HG02763 (cell line): ENCODE results near the gene WWP2.
A peak's percentile ranks its signal among the peaks of the same experiment; 100 is the strongest.
"Not testable (repeated sequence)": the region's sequence is repeated elsewhere in the genome, so short reads cannot be mapped to it uniquely, and the experiment has no call there.

ENCODE experiments used
- ATAC-seq: cut with Tn5 transposase; IDR thresholded peaks from one replicate; pipeline ENCODE4 v1.9.1; 2021; ENCODE audit warnings: mild to moderate bottlenecking, moderate library complexity; ENCODE audit not compliant: unreplicated experiment

WWP2 gene

DNA sequence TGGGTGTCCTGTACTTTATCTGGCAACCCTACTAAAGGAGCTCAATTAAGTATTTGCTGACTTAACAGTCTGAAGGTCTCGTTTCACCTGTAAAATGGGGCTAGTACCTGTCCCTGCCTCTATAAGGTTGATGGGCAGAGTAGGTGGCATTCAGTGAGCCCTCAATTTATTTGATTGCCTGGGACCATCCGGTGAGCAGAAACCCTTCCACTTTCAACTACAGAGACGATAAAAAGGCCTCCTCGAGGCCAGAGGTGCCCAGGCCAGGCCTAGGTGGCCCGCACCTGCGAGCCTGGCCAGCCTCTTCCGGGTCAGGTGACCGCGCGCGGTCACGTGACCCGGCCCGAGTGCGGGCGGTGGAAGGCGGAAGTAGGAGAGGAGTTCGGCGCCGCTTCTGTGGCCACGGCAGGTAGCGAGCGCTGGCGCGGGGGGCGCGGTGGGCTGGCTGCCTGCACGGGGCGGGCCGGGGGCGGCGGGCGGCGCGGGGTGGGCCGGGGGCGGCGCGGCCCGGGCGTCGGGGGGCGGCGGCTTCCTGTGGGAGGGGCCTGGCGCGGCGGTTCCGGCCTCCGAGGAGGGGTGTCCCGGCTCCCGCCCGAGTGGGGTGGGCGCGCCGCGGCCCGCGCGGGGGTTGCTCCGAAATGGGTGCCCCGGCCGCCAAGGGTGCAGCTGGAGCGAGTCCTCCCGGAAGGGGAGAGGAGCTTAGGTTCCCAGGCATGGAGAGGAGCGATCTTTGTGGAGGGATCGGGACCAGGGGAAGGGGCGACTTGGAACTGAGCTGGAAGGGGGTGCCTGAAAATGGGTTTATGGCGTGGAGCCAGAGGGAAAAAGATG, at the start of gene WWP2:
Gene WWP2, plus strand, starts transcription at position 350 of the 831 bp plus-strand sequence. CDS start 24,679 bp downstream, outside the sequence.
- ATAC-seq, result peak; percentile 83

DNA sequence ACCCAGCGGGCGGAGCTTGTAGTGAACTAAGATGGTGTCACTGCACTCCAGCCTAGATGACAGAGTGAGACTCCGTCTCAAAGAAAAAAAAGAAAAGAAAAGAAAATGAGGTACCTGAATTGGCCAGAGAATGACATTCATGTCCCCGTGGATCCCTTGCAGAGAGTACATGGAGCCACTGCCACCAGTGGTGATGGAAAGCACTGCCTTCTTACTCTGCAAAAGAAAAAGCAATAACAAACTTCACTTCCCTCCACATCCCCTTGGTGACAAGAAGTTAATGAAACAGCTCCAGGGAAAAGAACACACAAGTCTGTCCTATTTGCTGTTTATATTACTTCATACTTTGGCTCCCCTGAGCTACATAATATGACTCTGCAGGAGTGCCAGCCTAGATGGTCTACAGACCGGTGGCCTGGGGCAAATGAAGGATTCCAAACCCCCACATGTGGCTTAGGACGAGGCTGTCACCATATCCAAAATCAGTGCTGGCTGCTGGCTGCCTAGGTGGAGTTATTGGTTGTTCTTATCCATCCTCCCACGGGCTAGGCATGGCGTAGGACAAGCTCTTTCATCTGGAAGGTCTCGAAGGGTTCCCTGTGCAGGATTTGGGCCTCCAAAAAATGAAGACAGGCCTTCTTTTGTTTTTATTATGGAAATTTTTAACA, 49.1 kb upstream of the WWP2 start:
- no peak for ATAC-seq

DNA sequence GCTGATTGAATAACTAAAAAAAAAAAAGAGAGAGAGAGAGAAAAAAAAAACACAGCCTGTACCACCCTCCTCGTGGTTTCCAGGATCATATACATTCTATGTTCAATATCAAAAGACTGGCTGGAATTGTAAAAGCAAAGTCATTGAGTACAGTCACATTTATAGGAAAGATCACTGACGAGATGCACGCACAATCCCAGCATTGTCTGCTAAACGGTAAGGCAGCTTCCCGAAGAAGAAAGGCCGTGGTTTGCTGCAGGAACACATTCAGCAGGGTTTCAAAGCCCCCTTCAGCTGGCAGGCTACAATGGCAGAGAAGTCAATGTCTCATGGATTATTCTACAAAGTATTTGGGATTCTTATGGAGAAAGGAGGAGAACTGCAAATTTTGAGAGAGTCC, 45.1 kb upstream of the WWP2 start:
- ATAC-seq, result no peak

DNA sequence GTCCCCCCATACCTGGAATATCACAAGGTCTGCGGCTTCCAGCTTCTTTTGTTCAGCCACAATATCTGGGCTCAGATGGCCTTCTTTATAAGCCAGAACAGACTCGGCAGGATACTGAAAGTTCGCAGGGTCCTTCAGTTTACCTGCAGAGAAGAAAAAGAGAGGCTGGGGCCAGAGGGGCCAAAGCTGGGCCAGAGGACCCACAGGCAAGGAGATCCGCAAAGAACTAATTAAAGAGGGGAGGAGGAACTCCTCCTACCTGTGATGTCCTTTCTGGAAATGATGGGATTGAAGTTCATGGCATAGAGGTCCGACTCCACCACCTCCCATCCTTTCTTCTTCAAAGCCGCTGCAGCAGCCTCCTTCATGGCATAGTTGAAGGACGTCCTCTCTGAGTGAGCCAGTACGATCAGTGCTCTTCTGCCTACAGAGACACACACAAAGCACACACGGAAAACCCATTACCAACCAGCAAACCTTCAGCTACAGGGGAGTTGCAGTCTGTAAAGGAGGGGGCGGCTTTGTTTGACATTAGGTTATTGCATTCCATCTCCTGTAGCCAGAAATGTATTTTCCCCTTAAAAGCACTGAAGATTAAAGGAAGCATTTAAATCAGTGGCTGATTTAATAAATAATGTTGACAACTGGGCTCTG, 43.9 kb upstream of the WWP2 start:
- no peak for ATAC-seq

DNA sequence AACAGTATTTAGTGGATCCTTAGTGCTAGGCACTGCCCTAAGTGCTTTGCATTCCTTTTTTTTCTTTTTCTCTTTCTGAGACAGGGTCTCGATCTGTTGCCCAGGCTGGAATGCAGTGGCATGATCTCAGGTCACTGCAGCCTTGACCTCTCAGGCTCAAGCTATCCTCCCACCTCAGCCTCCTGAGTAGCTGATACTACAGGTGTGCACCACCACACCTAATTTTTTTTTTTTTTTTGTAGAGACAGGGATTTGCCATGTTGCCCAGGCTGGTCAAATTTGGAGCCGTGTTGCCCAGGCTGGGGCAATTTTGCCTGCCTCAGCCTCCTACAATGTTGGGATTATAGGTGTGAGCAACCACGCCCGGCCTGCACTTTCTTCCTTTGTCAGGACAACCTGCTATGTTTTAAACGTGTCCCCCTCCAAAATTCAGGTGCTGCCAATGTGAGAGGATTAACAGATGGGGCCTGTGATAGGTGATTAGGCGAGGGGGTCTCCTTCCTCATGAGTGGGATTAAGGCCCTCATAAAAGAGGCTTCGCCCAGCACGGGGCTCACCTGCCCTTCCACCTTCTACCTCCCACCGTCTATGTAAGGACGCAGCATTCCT, 41.2 kb upstream of the WWP2 start:
- no peak for ATAC-seq

DNA sequence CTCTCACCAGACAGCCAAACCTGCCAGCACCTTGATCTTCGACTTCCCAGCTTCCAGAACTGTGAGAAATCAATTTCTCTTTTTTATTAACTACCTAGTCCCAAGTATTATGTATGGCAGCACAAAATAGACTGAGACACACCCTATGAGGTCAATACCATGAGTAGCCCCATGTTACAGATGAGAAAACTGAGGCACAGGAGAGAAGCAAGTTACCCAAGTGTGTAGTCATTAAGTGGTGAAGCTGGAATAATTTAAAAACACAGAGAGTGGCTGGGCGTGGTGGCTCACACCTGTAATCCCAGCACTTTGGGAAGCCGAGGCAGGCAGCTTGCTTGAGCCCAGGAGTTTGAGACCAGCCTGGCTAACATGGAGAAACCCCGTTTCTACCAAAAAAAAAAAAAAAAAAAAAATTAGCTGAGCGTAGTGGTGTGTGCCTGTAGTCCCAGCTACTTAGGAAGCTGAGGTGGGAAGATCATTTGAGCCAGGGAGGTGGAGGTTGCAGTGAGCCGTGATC, 40.6 kb upstream of the WWP2 start:
- ATAC-seq, result no peak

DNA sequence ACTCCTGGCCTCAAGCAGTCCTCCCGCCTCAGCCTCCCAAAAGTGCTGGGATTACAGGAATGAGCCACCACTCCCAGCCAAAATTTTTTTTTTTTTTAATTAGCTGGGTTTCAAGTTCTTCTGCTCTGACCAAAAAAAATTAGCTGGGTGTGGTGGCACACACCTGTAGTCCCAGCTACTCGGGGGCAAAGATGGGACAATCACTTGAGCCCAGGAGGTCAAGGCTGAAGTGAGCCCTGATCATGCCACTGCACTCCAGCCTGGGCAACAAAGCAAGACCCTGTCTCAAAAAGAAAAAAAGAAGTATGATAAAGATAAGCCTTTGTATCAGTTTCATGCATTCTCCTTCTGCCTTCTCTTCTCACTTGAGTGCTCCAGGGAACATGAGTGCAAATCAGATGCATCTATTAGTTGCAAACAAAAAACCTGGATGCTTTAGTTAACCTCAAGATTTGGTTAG, 37.7 kb upstream of the WWP2 start:
- no peak for ATAC-seq

DNA sequence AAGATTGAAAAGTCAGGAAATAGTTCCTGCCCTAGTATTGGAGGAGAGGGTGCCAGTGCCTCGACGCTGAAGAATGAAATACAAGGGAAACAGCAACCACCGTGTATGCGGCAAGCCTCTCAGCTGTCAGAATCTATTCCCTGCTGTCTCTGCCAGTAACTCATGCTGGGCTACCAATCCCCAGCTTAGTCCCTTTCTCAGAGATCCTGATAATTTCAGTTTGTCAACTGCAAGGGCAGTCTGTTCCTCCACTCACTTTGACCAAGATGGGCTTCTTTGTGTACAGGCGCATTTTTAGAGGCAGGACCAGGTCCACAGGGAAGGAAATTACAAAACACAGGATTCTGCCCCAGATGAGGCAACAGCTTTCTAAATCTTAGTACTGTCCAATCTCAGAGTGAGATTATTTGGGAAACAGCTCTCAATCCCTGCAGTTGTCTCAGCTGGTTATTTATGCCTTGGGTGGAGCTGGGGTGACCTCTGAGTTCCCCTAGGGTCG, 37.1 kb upstream of the WWP2 start:
- ATAC-seq, result no peak

DNA sequence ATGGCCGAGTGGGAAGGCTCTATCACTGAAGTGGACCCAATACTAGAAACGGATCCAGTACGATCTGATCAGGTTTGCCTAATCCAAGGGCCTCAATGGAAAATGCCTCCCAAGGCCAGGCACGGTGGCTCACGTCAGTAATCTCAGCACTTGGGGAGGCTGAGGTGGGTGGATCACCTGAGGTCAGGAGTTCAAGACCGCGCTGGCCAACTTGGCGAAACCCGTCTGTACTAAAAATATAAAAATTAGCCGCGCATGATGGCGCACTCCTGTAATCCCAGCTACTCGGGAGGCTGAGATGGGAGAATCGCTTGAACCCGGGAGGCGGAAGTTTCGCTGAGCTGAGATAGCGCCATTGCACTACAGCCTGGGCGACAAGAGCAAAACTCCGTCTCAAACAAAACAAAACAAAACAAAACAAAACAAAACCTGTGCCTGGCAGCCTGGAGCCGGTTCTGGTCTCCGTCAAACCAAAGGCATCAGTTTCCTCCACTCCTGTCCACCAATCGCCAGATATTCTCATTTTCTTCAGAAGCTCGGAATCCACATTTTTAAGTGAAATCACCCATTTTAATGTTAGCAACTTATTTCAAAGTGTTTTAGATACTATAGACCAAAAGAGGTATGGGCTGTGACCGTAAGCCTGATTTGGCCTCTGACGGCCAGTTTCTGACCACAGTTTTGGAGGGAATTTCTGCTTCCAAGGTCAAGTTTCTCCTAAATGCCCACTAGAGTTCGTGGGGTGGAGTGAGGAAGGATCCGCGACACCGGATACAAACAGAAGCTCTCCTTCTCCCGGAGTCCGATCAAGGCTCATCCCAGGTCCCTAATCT, 36.4 kb upstream of the WWP2 start:
- ATAC-seq, result no peak

DNA sequence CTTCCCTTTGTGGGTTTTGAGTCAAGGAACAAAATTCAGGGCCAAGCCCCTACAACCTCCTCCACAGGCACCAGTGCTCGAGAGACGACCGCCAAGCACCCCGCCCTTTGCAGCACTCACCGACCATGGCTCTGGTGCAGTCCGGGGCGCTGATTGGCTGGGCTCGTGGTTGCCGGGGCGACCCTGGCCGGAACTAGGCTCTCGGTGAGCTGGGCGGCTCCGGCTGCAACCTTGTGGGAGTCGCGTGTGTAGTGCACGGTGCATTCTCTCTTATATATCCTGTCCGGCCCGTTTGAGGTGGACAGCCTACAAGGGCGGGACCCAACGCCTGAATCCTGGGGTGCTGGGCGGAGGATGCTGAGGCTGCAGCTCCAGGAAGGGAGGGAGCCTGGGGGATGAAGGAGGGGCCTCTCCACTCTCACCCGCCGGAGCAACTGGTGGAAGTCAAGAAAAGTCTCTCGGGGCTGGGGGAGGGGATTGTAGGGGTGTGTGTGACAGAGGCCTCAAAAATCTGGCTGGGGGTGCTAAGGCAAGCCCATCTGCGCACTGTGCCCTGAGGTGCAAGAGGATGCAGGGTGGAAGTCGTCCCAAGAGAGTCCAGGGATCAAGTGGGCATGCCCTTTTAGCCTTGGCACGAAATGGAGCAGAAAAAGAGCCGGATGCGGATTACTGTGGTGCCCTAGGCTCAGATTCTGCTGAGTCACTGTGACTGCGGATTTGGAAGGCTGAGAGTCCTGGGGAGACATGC, 35.6 kb upstream of the WWP2 start, which contains the start of gene NQO1:
Gene NQO1, minus strand, starts transcription at position 248 of the 748 bp plus-strand sequence. Its CDS starts 121 bp downstream, at position 127.
- ATAC-seq, result peak; percentile 97

DNA sequence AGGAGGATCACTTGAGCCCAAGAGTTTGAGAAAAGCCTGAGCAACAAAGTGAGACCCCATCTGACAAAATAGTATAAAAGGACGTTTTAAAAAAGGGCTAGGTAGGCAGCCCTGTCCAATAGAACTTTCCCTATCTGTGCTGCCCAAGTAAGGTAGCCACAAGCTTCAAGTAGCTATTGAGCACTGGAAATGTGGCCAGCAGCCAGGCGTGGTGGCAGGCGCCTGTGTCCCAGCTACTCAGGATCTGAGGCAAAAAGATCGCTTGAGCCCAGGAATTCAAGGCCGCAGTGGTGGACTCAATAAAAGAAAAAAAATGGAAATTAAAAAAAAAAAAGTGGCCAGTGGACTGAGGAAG, 34.2 kb upstream of the WWP2 start:
- ATAC-seq, result no peak

DNA sequence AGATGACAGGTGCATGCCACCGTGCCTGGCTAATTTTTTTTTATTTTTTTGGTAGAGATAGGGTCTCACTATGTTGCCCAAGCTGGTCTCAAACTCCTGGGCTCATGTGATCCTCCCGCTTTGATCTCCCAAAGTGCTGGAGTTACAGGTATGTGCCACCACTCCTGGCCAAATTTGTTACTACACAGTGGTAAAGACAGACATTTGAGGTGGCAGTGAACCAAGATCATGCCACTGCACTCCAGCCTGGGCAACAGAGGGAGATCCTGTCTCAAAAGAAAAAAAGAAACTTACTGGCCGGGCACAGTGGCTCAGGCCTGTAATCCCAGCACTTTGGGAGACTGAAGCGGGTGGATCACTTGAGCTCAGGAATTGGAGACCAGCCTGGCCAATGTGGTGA, 33.1 kb upstream of the WWP2 start:
- not testable (repeated sequence) for ATAC-seq

DNA sequence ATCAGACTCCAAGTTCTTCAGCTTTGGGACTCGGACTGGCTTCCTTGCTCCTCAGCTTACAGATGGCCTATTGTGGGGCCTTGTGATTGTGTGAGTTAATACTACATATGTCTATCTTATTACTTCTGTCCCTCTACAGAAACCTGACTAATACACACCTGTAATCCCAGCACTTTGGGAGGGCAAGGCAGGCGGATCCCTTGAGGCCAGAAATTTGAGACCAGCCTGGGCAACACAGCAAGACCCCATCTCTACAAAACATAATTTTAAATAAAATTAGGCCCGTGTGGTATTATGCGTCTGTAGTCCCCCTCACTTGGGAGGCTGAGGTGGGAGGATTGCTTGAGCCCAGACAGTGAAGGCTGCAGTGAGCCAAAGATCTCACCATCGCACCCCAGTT, 30.9 kb upstream of the WWP2 start:
- not testable (repeated sequence) for ATAC-seq

DNA sequence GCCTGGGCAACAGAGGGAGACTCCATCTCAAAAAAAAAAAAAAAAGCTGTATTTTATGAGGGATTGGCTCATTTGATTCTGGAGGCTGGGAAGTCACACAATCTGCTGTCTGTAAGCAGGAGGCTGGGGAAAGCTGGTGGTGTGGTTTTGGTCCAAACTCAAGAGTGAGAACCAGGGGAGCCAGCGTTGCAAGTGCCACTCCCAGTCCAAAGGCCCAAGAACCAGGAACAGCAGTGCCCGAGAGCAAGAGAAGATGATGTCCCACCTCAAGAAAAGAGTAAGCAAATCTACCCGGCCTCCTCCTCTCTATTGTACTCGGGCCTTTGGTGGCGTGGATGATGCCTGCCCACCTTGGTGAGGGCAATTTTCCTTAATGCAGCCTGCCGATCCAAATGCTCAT, 30.0 kb upstream of the WWP2 start:
- no peak for ATAC-seq

DNA sequence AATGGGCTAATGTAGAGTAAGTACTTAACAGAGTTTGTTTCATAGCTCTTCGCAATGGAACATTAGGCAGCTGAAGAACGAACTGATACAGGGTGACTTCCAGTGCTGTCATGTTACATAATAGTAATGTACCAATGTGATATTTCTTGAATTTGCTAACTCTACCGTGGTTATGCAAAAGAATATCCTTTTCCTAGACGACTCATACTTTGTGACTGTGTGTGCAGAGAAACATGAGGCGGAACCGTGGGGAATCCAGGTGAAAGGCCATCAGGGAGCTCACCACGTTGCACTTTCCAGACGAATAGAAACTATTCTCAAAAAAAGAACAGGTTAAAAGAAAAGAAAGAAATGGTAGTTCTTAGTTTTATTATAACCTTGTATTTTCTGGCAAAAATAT, 20.6 kb upstream of the WWP2 start:
- ATAC-seq, result no peak

DNA sequence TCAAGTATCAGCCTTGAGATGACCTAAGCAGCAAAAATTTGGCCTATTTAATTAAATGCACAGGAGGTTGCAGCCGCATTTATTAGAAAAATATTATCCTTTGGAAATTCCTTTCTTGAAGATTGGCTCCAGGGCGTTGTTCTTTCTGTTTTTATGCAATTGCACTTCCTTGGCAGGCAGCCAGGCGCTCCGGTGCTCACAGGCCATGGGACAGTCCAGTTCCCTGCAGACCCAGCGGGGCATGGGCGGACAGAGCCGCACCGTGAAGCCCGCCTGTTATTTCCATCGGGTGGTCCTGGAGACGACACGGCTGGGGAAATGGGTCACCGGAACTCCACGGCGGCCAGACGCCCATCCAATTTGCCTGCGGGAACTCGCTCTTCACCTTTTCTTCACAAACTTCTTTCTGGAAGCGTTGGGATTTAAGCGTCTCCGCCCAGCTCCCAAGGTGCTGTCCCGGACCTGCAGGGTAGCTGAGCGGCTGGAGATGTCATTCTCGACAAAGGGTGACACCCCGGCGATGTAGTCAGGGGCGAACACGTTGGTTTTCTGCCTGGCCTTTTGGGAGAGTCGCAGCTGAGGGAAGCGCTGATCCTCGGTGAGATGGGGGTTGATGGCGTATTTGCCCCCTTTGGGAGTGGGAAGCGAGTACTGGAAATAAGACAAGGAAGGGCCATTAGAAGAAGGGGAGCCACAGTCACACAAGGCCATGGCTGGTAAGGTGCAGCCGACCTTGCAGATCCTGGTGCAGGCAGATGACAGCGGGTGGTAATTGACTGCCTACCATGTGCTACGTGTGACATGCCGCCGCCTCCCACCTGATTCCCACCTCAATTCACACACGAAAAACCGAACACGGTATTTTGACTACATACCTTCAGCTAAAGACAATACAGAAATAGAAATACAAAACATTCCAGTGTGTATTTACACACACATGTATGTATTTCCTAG, 19.9 kb upstream of the WWP2 start:
- no peak for ATAC-seq

DNA sequence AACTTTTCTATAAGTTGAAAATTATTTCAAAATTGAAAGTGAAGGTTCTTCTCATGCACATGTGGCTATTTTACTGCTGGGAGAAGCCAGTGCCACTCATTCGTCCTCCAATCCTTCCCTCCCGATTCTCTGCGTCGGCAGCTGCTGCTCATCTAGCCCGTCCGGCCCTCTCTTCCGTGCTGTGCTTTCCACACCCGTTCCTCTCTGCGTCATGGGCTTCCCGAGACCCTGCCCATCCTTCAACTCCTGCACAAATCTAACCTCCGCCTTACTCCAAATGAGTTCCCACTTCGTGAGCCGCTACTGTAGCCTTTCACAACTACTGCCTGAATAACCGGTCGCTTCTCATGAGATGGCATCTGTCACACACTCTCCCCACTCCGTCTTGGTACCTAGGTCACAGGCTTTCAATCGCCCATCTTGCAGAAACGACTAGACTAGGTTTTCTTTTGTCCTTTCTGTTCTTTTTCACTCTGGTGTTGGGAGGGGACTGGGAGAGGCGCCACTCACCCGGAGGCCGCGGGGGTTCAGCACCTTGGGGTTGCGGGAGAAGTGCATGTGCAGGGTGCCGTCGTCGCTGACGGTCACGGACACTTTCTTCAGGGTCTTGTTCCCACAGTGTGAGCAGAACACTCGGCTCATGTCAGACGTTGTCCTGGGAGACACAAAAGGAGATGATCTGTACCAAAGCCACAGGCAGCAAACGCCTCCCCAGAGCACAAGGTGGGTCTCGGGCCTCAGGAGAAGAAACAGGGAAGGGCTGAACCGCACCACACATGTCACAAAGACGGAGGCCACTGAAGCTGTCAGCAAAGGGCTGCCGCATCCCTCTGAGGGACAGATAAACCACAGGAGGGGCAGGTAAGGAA, 17.5 kb upstream of the WWP2 start:
- no peak for ATAC-seq
